Stimulated activated CD4-positive, alpha-beta T cell treated with anti-CD3 and anti-CD28 coated beads, Interleukin-1b, Interleukin-23, amount 100 ng/mL, for 24 hours (primary cell): ENCODE data around the gene FKBP6.
A peak's percentile ranks its signal among the peaks of the same experiment; 100 is the strongest.
"Not testable (repeated sequence)": the region's sequence is repeated elsewhere in the genome, so short reads cannot be mapped to it uniquely, and the experiment has no call there.

Experiments used
- DNase-seq, 4 experiments: peaks; one replicate each; pipeline ENCODE4 v3.0.0-alpha.2; 2020; ENCODE audit warnings: low read depth in 4 of 4, low spot score in 1 of 4

The FKBP6 gene

GRCh38 chr7:73324081-73324845 lies 3.7 kb upstream of the FKBP6 start:
- DNase-seq: peak in 3 of 4 experiments; percentile 18 to 33 (median 28)

- not testable (repeated sequence) for DNase-seq
These were observed 2.5 kb upstream of the FKBP6 start for GRCh38 chr7:73325424-73325823.

GRCh38 chr7:73327449-73327848 lies 512 bp upstream of the FKBP6 start:
- DNase-seq: not testable (repeated sequence)

GRCh38 chr7:73328696-73329095 lies 735 bp downstream of the FKBP6 start:
- no peak for DNase-seq

- DNase-seq: no peak
These were observed 2.1 kb downstream of the FKBP6 start for GRCh38 chr7:73329861-73330581.

- DNase-seq: no peak
These were observed 2.8 kb downstream of the FKBP6 start for GRCh38 chr7:73330772-73331171.

GRCh38 chr7:73332447-73332846 lies 4.5 kb downstream of the FKBP6 start:
- DNase-seq: no peak

GRCh38 chr7:73338321-73338720 lies 10.4 kb downstream of the FKBP6 start:
- DNase-seq: no peak

- DNase-seq: no peak
These were observed 12.6 kb downstream of the FKBP6 start for GRCh38 chr7:73340514-73340913.

GRCh38 chr7:73341877-73342276 lies 13.9 kb downstream of the FKBP6 start:
- no peak for DNase-seq

- no peak for DNase-seq
These were observed 14.7 kb downstream of the FKBP6 start for GRCh38 chr7:73342645-73343044.

GRCh38 chr7:73343671-73344380 lies 15.9 kb downstream of the FKBP6 start:
- no peak for DNase-seq

GRCh38 chr7:73345538-73345937 lies 17.6 kb downstream of the FKBP6 start:
- DNase-seq: no peak

GRCh38 chr7:73345951-73346350 lies 18.0 kb downstream of the FKBP6 start:
- DNase-seq: no peak

GRCh38 chr7:73349763-73350162 lies 21.8 kb downstream of the FKBP6 start:
- no peak for DNase-seq

GRCh38 chr7:73350306-73351068 lies 22.5 kb downstream of the FKBP6 start:
- no peak for DNase-seq

- DNase-seq: no peak
These were observed 23.6 kb downstream of the FKBP6 start for GRCh38 chr7:73351447-73352167.

- DNase-seq: no peak
These were observed 24.8 kb downstream of the FKBP6 start for GRCh38 chr7:73352784-73353183.

- no peak for DNase-seq
These were observed 25.3 kb downstream of the FKBP6 start for GRCh38 chr7:73353243-73353642.

- DNase-seq: no peak
These were observed 26.2 kb downstream of the FKBP6 start for GRCh38 chr7:73354196-73354595.

- DNase-seq: no peak
These were observed 26.9 kb downstream of the FKBP6 start for GRCh38 chr7:73354821-73355220.
